Epithelial cell of esophagus (primary cell): ENCODE measurements around the gene ZNRF1.

ENCODE experiments used
- DNase-seq: peaks from one replicate; pipeline ENCODE4 v3.0.0; 2010; ENCODE audit warnings: low read depth
- H3K4me3 ChIP-seq: 2 replicates; pipeline ENCODE4 v1.5.1; 2011; ENCODE audit warnings: mild to moderate bottlenecking, low read length, control low read depth
- TF ChIP-seq, protein P1 (sequence below): IDR thresholded peaks from 2 replicates; pipeline ENCODE4 v1.5.1; 2011; ENCODE audit warnings: low read depth, mild to moderate bottlenecking, low read length, control low read depth, inconsistent platforms; ENCODE audit not compliant: insufficient read depth; ENCODE audit errors: missing control alignments

Gene ZNRF1

DNA sequence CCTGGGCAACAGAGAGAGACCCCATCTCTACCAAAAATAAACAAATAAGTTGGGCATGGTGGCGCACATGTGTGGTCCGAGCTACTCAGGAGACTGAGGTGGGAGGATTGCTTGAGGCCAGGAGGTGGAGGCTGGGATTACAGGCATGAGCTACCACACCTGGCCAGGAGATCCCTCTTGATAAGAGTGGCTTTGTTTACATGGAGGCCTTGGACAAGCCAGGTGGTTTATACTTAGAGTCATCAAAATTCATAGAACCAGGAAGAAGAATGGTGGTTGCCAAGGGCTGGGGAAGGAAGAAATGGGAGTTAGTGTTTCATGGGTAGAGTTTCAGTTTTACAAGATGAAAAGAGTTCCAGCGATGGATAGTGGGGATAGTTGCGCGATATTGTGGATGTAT, 140.7 kb downstream of the ZNRF1 start:
- DNase-seq, result no peak
- no peak overlapping the region for H3K4me3 ChIP-seq
- TF ChIP-seq, protein P1, sequence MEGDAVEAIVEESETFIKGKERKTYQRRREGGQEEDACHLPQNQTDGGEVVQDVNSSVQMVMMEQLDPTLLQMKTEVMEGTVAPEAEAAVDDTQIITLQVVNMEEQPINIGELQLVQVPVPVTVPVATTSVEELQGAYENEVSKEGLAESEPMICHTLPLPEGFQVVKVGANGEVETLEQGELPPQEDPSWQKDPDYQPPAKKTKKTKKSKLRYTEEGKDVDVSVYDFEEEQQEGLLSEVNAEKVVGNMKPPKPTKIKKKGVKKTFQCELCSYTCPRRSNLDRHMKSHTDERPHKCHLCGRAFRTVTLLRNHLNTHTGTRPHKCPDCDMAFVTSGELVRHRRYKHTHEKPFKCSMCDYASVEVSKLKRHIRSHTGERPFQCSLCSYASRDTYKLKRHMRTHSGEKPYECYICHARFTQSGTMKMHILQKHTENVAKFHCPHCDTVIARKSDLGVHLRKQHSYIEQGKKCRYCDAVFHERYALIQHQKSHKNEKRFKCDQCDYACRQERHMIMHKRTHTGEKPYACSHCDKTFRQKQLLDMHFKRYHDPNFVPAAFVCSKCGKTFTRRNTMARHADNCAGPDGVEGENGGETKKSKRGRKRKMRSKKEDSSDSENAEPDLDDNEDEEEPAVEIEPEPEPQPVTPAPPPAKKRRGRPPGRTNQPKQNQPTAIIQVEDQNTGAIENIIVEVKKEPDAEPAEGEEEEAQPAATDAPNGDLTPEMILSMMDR, result no peak

DNA sequence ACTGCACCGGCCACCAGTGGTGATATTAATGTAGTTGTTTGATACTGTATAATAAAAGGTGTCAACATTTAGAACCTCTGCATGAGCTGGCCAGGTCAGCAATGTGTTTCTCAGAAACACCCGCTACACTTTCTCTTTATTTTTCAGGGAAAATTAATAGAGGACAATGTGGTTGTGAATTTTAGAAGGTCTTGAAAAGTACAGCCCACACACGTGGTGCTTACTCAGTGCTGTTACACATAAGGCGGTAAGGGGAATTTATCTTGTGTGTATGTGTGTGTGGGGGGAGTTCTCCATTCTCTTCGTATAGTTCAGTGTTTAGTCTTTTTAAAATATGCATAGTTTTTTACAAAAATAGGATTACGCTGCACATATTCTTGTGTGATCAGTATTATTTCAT, 145.1 kb downstream of the ZNRF1 start:
- no peak overlapping the region for H3K4me3 ChIP-seq
- DNase-seq, result no peak
- TF ChIP-seq, protein P1, result no peak

DNA sequence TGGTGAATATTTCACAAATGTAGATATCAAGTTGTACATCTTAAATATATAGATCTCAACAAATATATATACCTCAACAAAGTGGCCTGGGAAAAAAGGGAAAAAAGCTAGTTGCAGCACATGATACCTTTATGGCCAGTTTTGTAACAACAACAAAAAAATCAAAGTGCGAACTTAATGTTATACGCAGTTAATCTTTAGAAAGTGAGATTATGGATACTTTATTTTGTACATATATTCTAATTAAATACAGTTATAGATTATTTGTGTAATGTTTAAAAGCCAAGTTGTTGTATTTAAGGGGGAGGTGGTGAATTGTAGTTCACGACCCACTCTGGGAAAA, 149.1 kb downstream of the ZNRF1 start:
- H3K4me3 ChIP-seq, result peak overlapping the region; percentile 86

DNA sequence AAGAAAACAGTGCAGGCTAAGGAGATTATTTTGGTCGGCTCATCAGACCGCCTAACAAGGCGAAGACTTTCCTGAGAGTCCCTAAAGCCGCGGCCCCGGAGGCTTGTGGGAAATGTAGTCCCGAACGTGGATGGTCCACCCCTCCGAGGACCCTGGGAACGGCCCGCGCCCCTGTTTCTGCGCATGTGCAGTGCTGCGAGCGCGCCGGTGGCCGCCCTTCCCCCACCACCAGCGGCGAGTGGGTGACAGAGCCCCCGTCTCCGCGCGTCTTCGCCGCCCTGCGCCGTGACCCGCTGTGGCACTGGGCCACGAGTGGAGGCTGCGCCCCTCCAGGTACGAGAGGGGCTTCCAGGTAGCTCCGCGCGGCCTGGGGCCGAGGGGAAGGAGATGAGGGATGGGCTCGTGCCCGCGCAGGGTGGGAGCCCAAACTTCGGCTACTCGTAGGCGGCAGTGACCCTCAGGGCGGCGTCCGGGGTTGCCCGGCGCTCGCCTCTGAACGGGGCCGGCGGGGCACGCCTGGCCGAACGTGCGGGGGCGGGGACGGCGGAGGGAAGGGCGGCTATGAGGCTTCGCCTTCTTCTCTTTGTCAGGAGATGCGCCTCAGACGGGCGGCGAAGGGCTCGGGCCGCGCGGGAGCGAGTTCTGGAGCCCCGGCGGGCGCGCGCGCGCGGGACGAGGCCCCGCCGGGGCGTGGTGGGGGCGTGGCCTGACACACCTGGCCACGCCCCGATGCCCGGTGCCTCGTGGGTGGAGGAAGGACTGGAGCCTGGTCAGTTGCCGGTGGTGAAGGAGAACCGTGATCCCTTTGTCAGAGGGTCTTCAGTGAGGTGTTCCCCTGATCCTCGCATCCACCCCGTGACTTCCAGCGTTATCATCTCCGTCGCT, 149.7 kb downstream of the ZNRF1 start, which contains the start of gene ZFP1:
Gene ZFP1, plus strand, starts transcription at position 214 of the 885 bp plus-strand sequence. CDS start 4,428 bp downstream, outside the sequence.
- peak within 1 kb of the TSS; percentile 86 for H3K4me3 ChIP-seq
- TF ChIP-seq, protein P1, result no peak
- DNase-seq, result peak; percentile 92

More for the DNA sequence above, 149.1 kb downstream of the ZNRF1 start:
- DNase-seq, result no peak
- TF ChIP-seq, protein P1, result no peak

DNA sequence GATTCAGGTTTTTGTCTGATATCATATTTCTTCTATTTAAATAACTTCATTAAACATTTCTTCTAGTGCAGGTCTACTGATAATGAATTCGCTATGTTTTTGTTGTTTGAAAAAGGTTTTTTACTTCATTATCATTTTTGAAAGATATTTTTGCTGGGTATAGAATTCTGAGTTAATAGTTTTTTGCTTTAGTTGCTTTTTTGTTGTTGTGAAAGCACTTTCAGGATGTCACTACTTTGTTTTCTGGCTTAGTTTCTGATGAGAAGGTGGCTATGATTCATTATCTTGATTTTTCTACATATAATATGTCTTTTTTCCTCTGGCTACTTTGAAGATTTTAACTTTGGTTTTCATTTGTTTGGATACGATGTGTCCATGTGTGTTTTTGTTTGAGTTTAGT, 153.0 kb downstream of the ZNRF1 start:
- H3K4me3 ChIP-seq, result no peak overlapping the region
- TF ChIP-seq, protein P1, result no peak
- DNase-seq, result no peak

DNA sequence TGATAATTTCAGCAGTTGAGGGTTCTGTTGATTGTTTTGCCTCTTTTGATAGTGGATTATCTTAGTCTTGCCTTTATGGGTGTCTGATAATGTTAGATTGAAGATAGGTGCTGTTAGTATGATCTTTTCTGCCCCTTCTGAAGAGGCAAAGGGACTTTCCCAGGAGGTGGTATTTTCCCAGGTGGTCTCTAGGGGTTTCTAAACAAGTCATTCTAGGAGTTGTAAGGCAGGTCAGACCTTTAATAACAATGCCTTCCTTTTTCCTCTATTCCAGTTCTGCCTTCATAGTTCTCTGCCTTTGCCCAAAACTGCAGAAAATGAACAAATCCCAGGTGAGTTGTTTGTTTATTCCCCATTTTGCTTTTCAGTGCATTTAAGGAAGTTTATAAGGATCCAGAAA, 153.8 kb downstream of the ZNRF1 start:
- H3K4me3 ChIP-seq, result no peak overlapping the region
- TF ChIP-seq, protein P1, result no peak
- no peak for DNase-seq

DNA sequence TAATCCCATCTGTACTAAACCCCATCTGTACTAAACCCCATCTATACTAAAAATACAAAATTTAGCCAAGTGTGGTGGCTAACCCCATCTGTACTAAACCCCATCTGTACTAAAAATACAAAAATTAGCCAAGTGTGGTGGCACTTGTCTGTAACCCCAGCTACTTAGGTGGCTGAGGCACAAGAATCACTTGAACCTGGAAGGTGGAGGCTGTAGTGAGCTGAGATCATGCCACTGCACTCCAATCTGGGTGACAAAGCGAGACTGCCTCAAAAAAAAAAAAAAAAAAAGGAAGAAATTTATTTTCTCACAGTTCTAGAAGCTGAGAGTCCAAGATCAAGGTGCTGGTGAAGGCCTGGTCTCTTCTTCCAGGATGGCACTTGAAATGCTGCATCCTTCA, 161.6 kb downstream of the ZNRF1 start:
- TF ChIP-seq, protein P1, result no peak
- DNase-seq, result no peak
- H3K4me3 ChIP-seq, result no peak overlapping the region
